K562 (cell line): ENCODE measurements around the gene TVP23B. TPM values are rescaled to one million over a fixed set of nuclear protein-coding genes. Genes with fewer than 3 reads are reported as not detected.

ENCODE experiments used
- CCNT2 ChIP-seq: IDR thresholded peaks from 2 replicates; pipeline ENCODE4 v1.6.1; 2011; ENCODE audit warnings: borderline replicate concordance, low read depth, mild to moderate bottlenecking, moderate library complexity, mixed read lengths, low read length; ENCODE audit not compliant: insufficient read length; ENCODE audit errors: extremely low read depth
- CREB1 ChIP-seq, 2 experiments: sonication (generic) in 1 of 2; formaldehyde crosslinking in 1 of 2; IDR thresholded peaks; 2 replicates each; pipeline versions ENCODE4 v1.6.1 to v1.8.0; 2012 to 2022; ENCODE audit warnings: inconsistent platforms in 1 of 2, mild to moderate bottlenecking in 1 of 2, missing genetic modification reagents in 1 of 2, moderate library complexity in 1 of 2
- DNMT1 ChIP-seq: fragments of 450-650 bp; IDR thresholded peaks from 2 replicates; pipeline ENCODE4 v1.6.1; 2016; ENCODE audit warnings: antibody characterized with exemption, mild to moderate bottlenecking
- KDM5B ChIP-seq: fragments of 200-600 bp; sonication (generic); IDR thresholded peaks from 2 replicates; pipeline ENCODE4 v1.6.1; 2012; ENCODE audit warnings: low read depth, mild to moderate bottlenecking, moderate library complexity, low read length, control low read depth, inconsistent platforms; ENCODE audit not compliant: insufficient replicate concordance
- MNT ChIP-seq, 2 experiments: fragments of 450-650 bp; conservative IDR thresholded peaks; 2 replicates each; pipeline ENCODE4 v1.6.1; 2017; ENCODE audit warnings: mild to moderate bottlenecking in 2 of 2, moderate library complexity in 2 of 2
- NRF1 ChIP-seq, 2 experiments: fragments of 450-650 bp; IDR thresholded peaks in 1 of 2; conservative IDR thresholded peaks in 1 of 2; 2 replicates each; pipeline ENCODE4 v1.6.1; 2014; ENCODE audit warnings: mild to moderate bottlenecking in 2 of 2
- PBX2 ChIP-seq, 2 experiments: IDR thresholded peaks in 1 of 2; conservative IDR thresholded peaks in 1 of 2; 2 replicates each; pipeline ENCODE4 v1.6.1; 2016; ENCODE audit warnings: low read depth in 2 of 2, mild to moderate bottlenecking in 1 of 2, missing compliant biosample characterization in 1 of 2, missing genetic modification characterization in 1 of 2, moderate library complexity in 1 of 2
- POLR2B ChIP-seq: fragments of 450-650 bp; IDR thresholded peaks from 2 replicates; pipeline ENCODE4 v1.6.1; 2018; ENCODE audit warnings: low read depth; ENCODE audit not compliant: partially characterized antibody
- TFAP4 ChIP-seq: sonication (generic); formaldehyde crosslinking; IDR thresholded peaks from 2 replicates; pipeline ENCODE4 v1.8.0; 2022; ENCODE audit warnings: missing genetic modification reagents, mild to moderate bottlenecking, moderate library complexity, borderline replicate concordance
- THRB ChIP-seq: fragments of 450-650 bp; formaldehyde crosslinking; conservative IDR thresholded peaks from 2 replicates; pipeline ENCODE4 v1.4.0; 2022; ENCODE audit warnings: mild to moderate bottlenecking, missing genetic modification characterization
- TSHZ1 ChIP-seq: fragments of 250-450 bp; sonication (Bioruptor Pico); IDR thresholded peaks from 2 replicates; pipeline ENCODE4 v1.4.0; 2020; ENCODE audit warnings: mild to moderate bottlenecking, moderate library complexity
- polyA plus RNA-seq, 8 experiments: library from polyadenylated mRNA; depleted of rRNA in 4 of 8; stranded (reverse) in 5 of 8; unstranded in 3 of 8; fragments of >200 nt; fragmentation: Nextera tagmentation in 2 of 8; fragmentation: Illumina TruSeq in 1 of 8; extraction: Ambion mirVana in 2 of 8; extraction: Trizol in 1 of 8; gene quantifications; 2 replicates each; pipeline versions ENCODE4 v1.2.1 to v1.2.3, GENCODE V29; 2011 to 2014; ENCODE audit warnings: inconsistent platforms in 1 of 8, missing spikeins in 1 of 8
- total RNA-seq, 7 experiments: library from RNA; depleted of rRNA in 6 of 7; stranded (reverse); fragments of >200 nt in 6 of 7; fragmentation: Illumina TruSeq in 2 of 7; extraction: Trizol in 2 of 7; gene quantifications; 2 replicates each; pipeline versions ENCODE4 v1.2.1 to v1.2.3, GENCODE V29; 2011 to 2021; ENCODE audit warnings: low replicate concordance in 1 of 7

Gene TVP23B
- total and polyA plus RNA-seq, 9 of the 15 experiments (the other 6 are each of a cell fraction or from before 2014, with no cell fraction given): 10.4 to 52.8 (median 15.8) TPM

- TF ChIP-seq DNMT1 (no peak), MNT (conservative IDR thresholded peaks at IDR 0.05) (peak; percentile 32 to 47; a peak in 1 of 4 replicates), TSHZ1 (no peak), PBX2 (CRISPR knock-in tag; IDR thresholded peaks at IDR 0.05; ENCODE audit: low read depth) (no peak), PBX2 (tag; conservative IDR thresholded peaks at IDR 0.05; ENCODE audit: low read depth) (no peak), CREB1 (IDR thresholded peaks at IDR 0.05) (peak; percentile 87), CREB1 (CRISPR knock-in tag; IDR thresholded peaks at IDR 0.05) (peak; percentile 81), CCNT2 (no peak), KDM5B (peak; percentile 80), POLR2B (peak; percentile 42), THRB (CRISPR knock-in tag) (no peak), TFAP4 (peak; percentile 50; the same call in 1 of the 2 replicates), NRF1 (conservative IDR thresholded peaks at IDR 0.05 in 1 of 2, IDR thresholded peaks at IDR 0.05 in 1 of 2) (peak; percentile 70 to 75)
Observed at GRCh38 chr17:18855831-18856569, 75.0 kb downstream of the TVP23B start (continued).
